ENCODE measurements around the gene PPP1R2. TPM values are rescaled to one million over a fixed set of nuclear protein-coding genes. Genes with fewer than 3 reads are reported as not detected.

Gene PPP1R2
- total and polyA plus RNA-seq, 2 donors (not counting 3 experiments of a cell fraction or from before 2014, with no cell fraction given) = 19.9 to 37.3 TPM

GRCh38 chr3:195540511-195540910 is 2.6 kb downstream of the PPP1R2 start:
- no peak overlapping the region for H3K4me2 ChIP-seq (ENCODE audit: insufficient read depth, low read length)
- H3K79me2 ChIP-seq (ENCODE audit: control insufficient read depth, insufficient read depth, low read length) = peaks cover 36% of the 10 kb centered on the region
- H3K9me3 ChIP-seq (replicated peaks; ENCODE audit: control insufficient read depth, insufficient read depth, low read length) = no peaks in the 10 kb centered on the region
- intact Hi-C loops (cut with micrococcal nuclease) = loop anchor here (10.0 kb wide), 1 partner anchor 314 kb away; no protein-coding TSS in a partner anchor
- no peak overlapping the region for H3K27ac ChIP-seq (ENCODE audit: insufficient read depth, low read depth, low read length)
- DNase-seq (ENCODE audit: low read depth, low spot score) (no peak), FAIRE-seq (no peak)
- H3K9me1 ChIP-seq (replicated peaks; ENCODE audit: control insufficient read depth, extremely low read depth, insufficient read depth, low read length) = no peaks in the 10 kb centered on the region
- peaks cover 21% of the 10 kb centered on the region for H3K4me1 ChIP-seq (ENCODE audit: control insufficient read depth, extremely low read depth, insufficient read depth, low read length)
- H2AFZ ChIP-seq (ENCODE audit: low read depth, low read length) = no peak overlapping the region
- TF ChIP-seq FOS (IDR thresholded peaks at IDR 0.05; ENCODE audit: borderline replicate concordance, insufficient read depth, low read length) (no peak), MYC (IDR thresholded peaks at IDR 0.05; ENCODE audit: low read depth, low read length) (no peak)
- no peak overlapping the region for H3K9ac ChIP-seq (replicated peaks; ENCODE audit: extremely low read depth, insufficient read depth, low read length)
- ChIA-PET POLR2A (interaction anchor here (0.5 kb wide), 2 partner anchors 44 to 355 kb away, joined by 3 to 7 read pairs; no protein-coding TSS in a partner anchor), CTCF (interaction anchor here (1.7 kb wide), 1 partner anchor 269 kb away, joined by 5 read pairs; the partner anchor contains the start of gene XXYLT1)
- H3K36me3 ChIP-seq (ENCODE audit: control insufficient read depth in 2 of 2, extremely low read depth in 1 of 2, insufficient read depth in 2 of 2, low read length in 2 of 2) = no peaks in the 10 kb centered on the region
- H3K4me3 ChIP-seq (replicated peaks in 1 of 3; ENCODE audit: insufficient read depth in 1 of 3, low read depth in 1 of 3, low read length in 3 of 3) = no peak overlapping the region
- no peaks in the 10 kb centered on the region for H4K20me1 ChIP-seq (replicated peaks; ENCODE audit: control insufficient read depth, extremely low read depth, insufficient read depth, low read length)
- H3K27me3 ChIP-seq (ENCODE audit: control insufficient read depth in 2 of 2, insufficient read depth in 2 of 2, low read length in 2 of 2) = no peaks in the 10 kb centered on the region
- dilution Hi-C loops (cut with MboI; ENCODE audit: extremely low pct_ligation_motif_present, low sequenced_read_pairs) = no loop called here
- BruUV-seq (replicated peaks) = no TSS peak

GRCh38 chr3:195540027-195540426 is 3.1 kb downstream of the PPP1R2 start:
- H3K79me2 ChIP-seq (ENCODE audit: control insufficient read depth, insufficient read depth, low read length) = peaks cover 38% of the 10 kb centered on the region
- no peak overlapping the region for H3K4me3 ChIP-seq (replicated peaks in 1 of 3; ENCODE audit: insufficient read depth in 1 of 3, low read depth in 1 of 3, low read length in 3 of 3)
- TF ChIP-seq POLR2AphosphoS5 (IDR thresholded peaks at IDR 0.05; ENCODE audit: insufficient read depth, low read depth, low read length) = no peak
- TF ChIP-seq JUN (IDR thresholded peaks at IDR 0.05; ENCODE audit: borderline replicate concordance, insufficient read depth, insufficient read length, low read depth) = no peak
- no peak for TF ChIP-seq POLR2A (IDR thresholded peaks at IDR 0.05; ENCODE audit: low read depth, low read length)
- TF ChIP-seq EZH2 (IDR thresholded peaks at IDR 0.05; ENCODE audit: borderline replicate concordance, low read depth, low read length, severe bottlenecking) = no peak
- no peaks in the 10 kb centered on the region for H3K9me3 ChIP-seq (replicated peaks; ENCODE audit: control insufficient read depth, insufficient read depth, low read length)
- ChIA-PET POLR2A (interaction anchor here (0.5 kb wide), 1 partner anchor 44 kb away, joined by 7 read pairs; no protein-coding TSS in a partner anchor), CTCF (interaction anchor here (1.7 kb wide), 1 partner anchor 269 kb away, joined by 5 read pairs; the partner anchor contains the start of gene XXYLT1)
- intact Hi-C loops (cut with micrococcal nuclease) (loop anchor here (10.0 kb wide), 1 partner anchor 315 kb away; no protein-coding TSS in a partner anchor), dilution Hi-C loops (cut with MboI; ENCODE audit: extremely low pct_ligation_motif_present, low sequenced_read_pairs) (no loop called here)
- no peaks in the 10 kb centered on the region for H3K27me3 ChIP-seq (ENCODE audit: control insufficient read depth in 2 of 2, insufficient read depth in 2 of 2, low read length in 2 of 2)
- H3K9me1 ChIP-seq (replicated peaks; ENCODE audit: control insufficient read depth, extremely low read depth, insufficient read depth, low read length) = no peaks in the 10 kb centered on the region
- H3K4me1 ChIP-seq (ENCODE audit: control insufficient read depth, extremely low read depth, insufficient read depth, low read length) = peaks cover 21% of the 10 kb centered on the region
- BruUV-seq (replicated peaks) = no TSS peak
- no peak overlapping the region for H3K4me2 ChIP-seq (ENCODE audit: insufficient read depth, low read length)
- no peaks in the 10 kb centered on the region for H3K36me3 ChIP-seq (ENCODE audit: control insufficient read depth in 2 of 2, extremely low read depth in 1 of 2, insufficient read depth in 2 of 2, low read length in 2 of 2)
- FAIRE-seq (no peak), DNase-seq (ENCODE audit: low read depth, low spot score) (no peak)
- H2AFZ ChIP-seq (ENCODE audit: low read depth, low read length) = no peak overlapping the region
- no peak overlapping the region for H3K27ac ChIP-seq (ENCODE audit: insufficient read depth, low read depth, low read length)
- no peak overlapping the region for H3K9ac ChIP-seq (replicated peaks; ENCODE audit: extremely low read depth, insufficient read depth, low read length)
- H4K20me1 ChIP-seq (replicated peaks; ENCODE audit: control insufficient read depth, extremely low read depth, insufficient read depth, low read length) = no peaks in the 10 kb centered on the region
